ENCODE data around the gene MOV10L1.

MOV10L1 gene

GRCh38 chr22:50081426-50082196 is 8.2 kb upstream of the MOV10L1 start:
- TF ChIP-seq ZBTB7A (IDR thresholded peaks at IDR 0.05; ENCODE audit: low read depth) (no peak), NFIC (IDR thresholded peaks at IDR 0.05) (no peak), RAD21 (IDR thresholded peaks at IDR 0.05; ENCODE audit: low read depth) (no peak), CREB1 (IDR thresholded peaks at IDR 0.05; ENCODE audit: low read depth) (no peak), FOXM1 (IDR thresholded peaks at IDR 0.05; ENCODE audit: borderline replicate concordance, low read depth) (no peak), USF1 (IDR thresholded peaks at IDR 0.05) (no peak)

GRCh38 chr22:50082197-50082715 is 7.5 kb upstream of the MOV10L1 start:
- TF ChIP-seq CREB1 (IDR thresholded peaks at IDR 0.05; ENCODE audit: low read depth), result no peak
- no peak for TF ChIP-seq RAD21 (IDR thresholded peaks at IDR 0.05; ENCODE audit: low read depth)
- TF ChIP-seq TEAD4 (IDR thresholded peaks at IDR 0.05), result no peak
- no peak for TF ChIP-seq YY1 (IDR thresholded peaks at IDR 0.05; ENCODE audit: low read depth)
- no peak for TF ChIP-seq TCF12 (IDR thresholded peaks at IDR 0.05; ENCODE audit: low read depth)
- TF ChIP-seq USF1 (IDR thresholded peaks at IDR 0.05), result no peak
- TF ChIP-seq NFIC (IDR thresholded peaks at IDR 0.05), result no peak
- no peak for TF ChIP-seq FOXM1 (IDR thresholded peaks at IDR 0.05; ENCODE audit: borderline replicate concordance, low read depth)
- TF ChIP-seq EP300 (IDR thresholded peaks at IDR 0.05; ENCODE audit: borderline replicate concordance), result no peak
- TF ChIP-seq TAF1 (IDR thresholded peaks at IDR 0.05; ENCODE audit: low read depth), result no peak
- TF ChIP-seq, protein P1, sequence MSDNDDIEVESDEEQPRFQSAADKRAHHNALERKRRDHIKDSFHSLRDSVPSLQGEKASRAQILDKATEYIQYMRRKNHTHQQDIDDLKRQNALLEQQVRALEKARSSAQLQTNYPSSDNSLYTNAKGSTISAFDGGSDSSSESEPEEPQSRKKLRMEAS (IDR thresholded peaks at IDR 0.05), result no peak
- TF ChIP-seq, protein P2, sequence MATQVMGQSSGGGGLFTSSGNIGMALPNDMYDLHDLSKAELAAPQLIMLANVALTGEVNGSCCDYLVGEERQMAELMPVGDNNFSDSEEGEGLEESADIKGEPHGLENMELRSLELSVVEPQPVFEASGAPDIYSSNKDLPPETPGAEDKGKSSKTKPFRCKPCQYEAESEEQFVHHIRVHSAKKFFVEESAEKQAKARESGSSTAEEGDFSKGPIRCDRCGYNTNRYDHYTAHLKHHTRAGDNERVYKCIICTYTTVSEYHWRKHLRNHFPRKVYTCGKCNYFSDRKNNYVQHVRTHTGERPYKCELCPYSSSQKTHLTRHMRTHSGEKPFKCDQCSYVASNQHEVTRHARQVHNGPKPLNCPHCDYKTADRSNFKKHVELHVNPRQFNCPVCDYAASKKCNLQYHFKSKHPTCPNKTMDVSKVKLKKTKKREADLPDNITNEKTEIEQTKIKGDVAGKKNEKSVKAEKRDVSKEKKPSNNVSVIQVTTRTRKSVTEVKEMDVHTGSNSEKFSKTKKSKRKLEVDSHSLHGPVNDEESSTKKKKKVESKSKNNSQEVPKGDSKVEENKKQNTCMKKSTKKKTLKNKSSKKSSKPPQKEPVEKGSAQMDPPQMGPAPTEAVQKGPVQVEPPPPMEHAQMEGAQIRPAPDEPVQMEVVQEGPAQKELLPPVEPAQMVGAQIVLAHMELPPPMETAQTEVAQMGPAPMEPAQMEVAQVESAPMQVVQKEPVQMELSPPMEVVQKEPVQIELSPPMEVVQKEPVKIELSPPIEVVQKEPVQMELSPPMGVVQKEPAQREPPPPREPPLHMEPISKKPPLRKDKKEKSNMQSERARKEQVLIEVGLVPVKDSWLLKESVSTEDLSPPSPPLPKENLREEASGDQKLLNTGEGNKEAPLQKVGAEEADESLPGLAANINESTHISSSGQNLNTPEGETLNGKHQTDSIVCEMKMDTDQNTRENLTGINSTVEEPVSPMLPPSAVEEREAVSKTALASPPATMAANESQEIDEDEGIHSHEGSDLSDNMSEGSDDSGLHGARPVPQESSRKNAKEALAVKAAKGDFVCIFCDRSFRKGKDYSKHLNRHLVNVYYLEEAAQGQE (IDR thresholded peaks at IDR 0.05; ENCODE audit: low read depth), result no peak
- TF ChIP-seq CEBPB (IDR thresholded peaks at IDR 0.05), result no peak
- TF ChIP-seq ZBTB7A (IDR thresholded peaks at IDR 0.05; ENCODE audit: low read depth), result no peak
- no peak for TF ChIP-seq EGR1 (IDR thresholded peaks at IDR 0.05)

DNA sequence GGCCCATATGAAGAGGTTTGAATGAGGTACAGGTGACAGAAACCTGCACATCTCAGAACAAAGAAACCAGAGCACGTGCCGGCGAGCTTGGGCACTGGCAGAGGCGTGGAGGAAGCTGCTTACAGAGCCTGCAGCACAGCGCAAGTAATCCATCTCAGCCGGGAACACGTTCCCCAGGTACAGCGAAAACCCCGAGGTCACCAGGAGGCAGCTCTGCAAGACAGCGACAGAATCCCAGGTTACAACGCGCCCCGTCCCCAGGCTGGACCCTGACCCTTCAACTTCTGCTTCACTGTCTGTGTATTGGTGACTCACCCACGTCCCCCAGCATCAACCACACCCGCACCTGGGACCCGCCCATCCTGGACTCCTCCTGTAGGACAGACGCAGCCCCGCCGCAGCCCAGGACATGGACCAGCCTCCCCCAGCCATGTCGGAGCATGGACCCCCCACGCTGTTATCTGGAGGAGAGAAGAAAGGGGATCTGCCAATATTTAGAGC is 6.8 kb upstream of the MOV10L1 start:
- TF ChIP-seq RAD21 (IDR thresholded peaks at IDR 0.05; ENCODE audit: low read depth), result no peak

DNA sequence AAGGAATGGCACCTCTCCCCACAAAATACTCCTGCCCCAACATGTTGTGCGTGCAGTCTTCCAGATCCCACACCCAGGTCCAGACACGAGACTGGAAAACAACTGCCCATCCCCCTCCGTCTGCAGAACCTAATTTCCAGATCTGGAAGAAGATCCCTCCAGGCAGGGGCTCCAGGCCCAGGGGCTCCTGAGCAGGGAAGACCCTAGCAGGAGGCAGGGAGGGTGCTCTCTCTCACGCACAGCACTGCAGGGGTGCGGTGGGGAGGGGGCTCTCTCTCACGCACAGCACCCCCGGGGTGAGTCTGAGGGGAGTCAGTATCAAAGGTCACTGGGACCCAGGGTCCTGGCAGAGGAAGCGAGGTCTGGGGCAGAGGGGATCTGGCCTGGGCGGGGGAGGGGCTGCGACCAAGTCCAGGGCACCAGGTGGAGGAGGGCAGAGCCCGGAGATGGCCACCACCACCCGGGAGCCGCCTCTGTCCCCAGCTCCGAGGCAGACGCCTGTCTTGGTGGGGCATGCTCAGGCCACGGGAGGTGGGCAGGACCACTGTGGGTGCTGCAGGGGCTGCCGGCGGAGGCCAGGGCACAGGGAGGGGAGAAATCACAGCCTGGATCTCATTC is 6.2 kb upstream of the MOV10L1 start:
- TF ChIP-seq NFIC (IDR thresholded peaks at IDR 0.05) (no peak), ZBTB7A (IDR thresholded peaks at IDR 0.05; ENCODE audit: low read depth) (no peak), TEAD4 (IDR thresholded peaks at IDR 0.05) (no peak), EGR1 (IDR thresholded peaks at IDR 0.05) (no peak), YY1 (IDR thresholded peaks at IDR 0.05; ENCODE audit: low read depth) (no peak), CREB1 (IDR thresholded peaks at IDR 0.05; ENCODE audit: low read depth) (no peak), USF1 (IDR thresholded peaks at IDR 0.05) (no peak), FOXM1 (IDR thresholded peaks at IDR 0.05; ENCODE audit: borderline replicate concordance, low read depth) (no peak), EP300 (IDR thresholded peaks at IDR 0.05; ENCODE audit: borderline replicate concordance) (no peak), CEBPB (IDR thresholded peaks at IDR 0.05) (no peak), TAF1 (IDR thresholded peaks at IDR 0.05; ENCODE audit: low read depth) (no peak), TCF12 (IDR thresholded peaks at IDR 0.05; ENCODE audit: low read depth) (no peak), RAD21 (IDR thresholded peaks at IDR 0.05; ENCODE audit: low read depth) (no peak)
- TF ChIP-seq, protein P2 (IDR thresholded peaks at IDR 0.05; ENCODE audit: low read depth), result no peak
- TF ChIP-seq, protein P1 (IDR thresholded peaks at IDR 0.05), result no peak

DNA sequence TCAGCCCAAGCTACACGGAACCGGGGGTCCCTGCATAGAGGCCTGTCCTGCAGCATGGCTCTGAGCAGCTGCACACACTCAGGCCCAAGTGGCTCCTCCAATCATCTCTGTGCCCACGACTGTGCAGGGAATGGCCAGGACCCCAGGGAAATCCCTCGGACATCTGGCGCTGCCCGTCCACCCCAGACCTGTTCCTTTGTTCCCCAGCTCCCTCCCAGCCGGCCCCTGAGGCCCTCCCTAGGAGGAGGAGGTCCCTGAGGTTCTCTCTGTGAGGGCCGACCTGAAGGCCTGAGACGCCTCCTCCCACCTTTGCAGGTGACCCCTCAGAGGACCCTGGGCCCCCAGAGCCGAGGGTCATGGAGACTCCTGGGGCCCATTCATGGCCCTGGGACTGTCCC is 5.7 kb upstream of the MOV10L1 start:
- TF ChIP-seq EGR1 (IDR thresholded peaks at IDR 0.05) (no peak), USF1 (IDR thresholded peaks at IDR 0.05) (no peak), TEAD4 (IDR thresholded peaks at IDR 0.05) (no peak), NFIC (IDR thresholded peaks at IDR 0.05) (no peak), TAF1 (IDR thresholded peaks at IDR 0.05; ENCODE audit: low read depth) (no peak)
- TF ChIP-seq, protein P1 (IDR thresholded peaks at IDR 0.05), result no peak
- TF ChIP-seq, protein P2 (IDR thresholded peaks at IDR 0.05; ENCODE audit: low read depth), result no peak
